ENCODE results near the gene SORCS2. TPM values are rescaled to one million over a fixed set of nuclear protein-coding genes. Genes with fewer than 3 reads are reported as not detected.

SORCS2 gene
- total RNA-seq, 1 experiment from 2014 or later, result not detected

GRCh38 chr4:7204656-7205387 is 12.5 kb downstream of the SORCS2 start:
- H3K4me3 Mint-ChIP-seq (ENCODE audit: unreplicated experiment), result no peak overlapping the region
- no peak overlapping the region for H3K27ac Mint-ChIP-seq (ENCODE audit: low read depth, unreplicated experiment)
- H3K36me3 Mint-ChIP-seq (ENCODE audit: insufficient read depth, unreplicated experiment), result no peaks in the 10 kb centered on the region
- peaks cover 23% of the 10 kb centered on the region for H3K4me1 Mint-ChIP-seq (ENCODE audit: insufficient read depth, unreplicated experiment)
- ChIA-PET CTCF (interaction anchor here (0.7 to 2.3 kb wide), 4 partner anchors 10 to 515 kb away, joined by 4 to 6 read pairs (median 5); partner anchors contain the start of gene SORCS2), POLR2A (interaction anchor here (0.7 kb wide), 1 partner anchor 8 kb away, joined by 3 read pairs; no protein-coding TSS in a partner anchor)
- no TSS peak for BruUV-seq (replicated peaks)
- H3K27me3 Mint-ChIP-seq (ENCODE audit: insufficient read depth, unreplicated experiment), result no peaks in the 10 kb centered on the region
- no peaks in the 10 kb centered on the region for H3K9me3 Mint-ChIP-seq (ENCODE audit: unreplicated experiment)
- no peak for TF ChIP-seq CTCF (IDR thresholded peaks at IDR 0.05; ENCODE audit: unreplicated experiment)
- intact Hi-C loops (cut with micrococcal nuclease), result no loop called here
- DNase-seq (ENCODE audit: unreplicated experiment), result no peak

- no peaks in the 10 kb centered on the region for H3K36me3 Mint-ChIP-seq (ENCODE audit: insufficient read depth, unreplicated experiment)
- intact Hi-C loops (cut with micrococcal nuclease), result no loop called here
- no peak for TF ChIP-seq CTCF (IDR thresholded peaks at IDR 0.05; ENCODE audit: unreplicated experiment)
- peaks cover 35% of the 10 kb centered on the region for H3K4me1 Mint-ChIP-seq (ENCODE audit: insufficient read depth, unreplicated experiment)
- no peak overlapping the region for H3K4me3 Mint-ChIP-seq (ENCODE audit: unreplicated experiment)
- no TSS peak for BruUV-seq (replicated peaks)
- CTCF ChIA-PET, result interaction anchor here (0.6 to 1.8 kb wide), 10 partner anchors 15 to 1227 kb away, joined by 3 to 6 read pairs (median 4); no protein-coding TSS in a partner anchor
- H3K27me3 Mint-ChIP-seq (ENCODE audit: insufficient read depth, unreplicated experiment), result no peaks in the 10 kb centered on the region
- POLR2A ChIA-PET, result interaction anchor here (0.9 to 1.5 kb wide), 5 partner anchors 8 to 547 kb away, joined by 3 to 6 read pairs (median 4); no protein-coding TSS in a partner anchor
- H3K27ac Mint-ChIP-seq (ENCODE audit: low read depth, unreplicated experiment), result peak overlapping the region; percentile 66
- no peaks in the 10 kb centered on the region for H3K9me3 Mint-ChIP-seq (ENCODE audit: unreplicated experiment)
- peak; percentile 66 for DNase-seq (ENCODE audit: unreplicated experiment)
Measured at GRCh38 chr4:7206385-7206784, 14.0 kb downstream of the SORCS2 start.

GRCh38 chr4:7206911-7207567 is 14.7 kb downstream of the SORCS2 start:
- ChIA-PET POLR2A (interaction anchor here (0.9 to 1.5 kb wide), 6 partner anchors 9 to 546 kb away, joined by 3 to 6 read pairs (median 4); no protein-coding TSS in a partner anchor), CTCF (interaction anchor here (0.6 to 1.3 kb wide), 4 partner anchors 81 to 515 kb away, joined by 3 to 4 read pairs (median 3); no protein-coding TSS in a partner anchor)
- Mint-ChIP-seq H3K36me3 (ENCODE audit: insufficient read depth, unreplicated experiment) (no peaks in the 10 kb centered on the region), H3K27ac (ENCODE audit: low read depth, unreplicated experiment) (peak overlapping the region; percentile 66), H3K27me3 (ENCODE audit: insufficient read depth, unreplicated experiment) (no peaks in the 10 kb centered on the region), H3K4me1 (ENCODE audit: insufficient read depth, unreplicated experiment) (peaks cover 39% of the 10 kb centered on the region), H3K4me3 (ENCODE audit: unreplicated experiment) (no peak overlapping the region), H3K9me3 (ENCODE audit: unreplicated experiment) (no peaks in the 10 kb centered on the region)
- DNase-seq (ENCODE audit: unreplicated experiment), result peak; percentile 88
- intact Hi-C loops (cut with micrococcal nuclease), result no loop called here
- TF ChIP-seq CTCF (IDR thresholded peaks at IDR 0.05; ENCODE audit: unreplicated experiment), result no peak
- no TSS peak for BruUV-seq (replicated peaks)

GRCh38 chr4:7207628-7208231 is 15.4 kb downstream of the SORCS2 start:
- POLR2A ChIA-PET, result interaction anchor here (1.0 to 1.4 kb wide), 2 partner anchors 10 to 43 kb away, joined by 3 to 4 read pairs; no protein-coding TSS in a partner anchor
- no peak for TF ChIP-seq CTCF (IDR thresholded peaks at IDR 0.05; ENCODE audit: unreplicated experiment)

More at GRCh38 chr4:7207628-7208231, 15.4 kb downstream of the SORCS2 start:
- H3K36me3 Mint-ChIP-seq (ENCODE audit: insufficient read depth, unreplicated experiment), result no peaks in the 10 kb centered on the region
- H3K27me3 Mint-ChIP-seq (ENCODE audit: insufficient read depth, unreplicated experiment), result no peaks in the 10 kb centered on the region
- no peak for DNase-seq (ENCODE audit: unreplicated experiment)
- no peak overlapping the region for H3K4me3 Mint-ChIP-seq (ENCODE audit: unreplicated experiment)
- no TSS peak for BruUV-seq (replicated peaks)
- CTCF ChIA-PET, result interaction anchor here (1.1 kb wide), 1 partner anchor 16 kb away, joined by 3 read pairs; no protein-coding TSS in a partner anchor
- H3K4me1 Mint-ChIP-seq (ENCODE audit: insufficient read depth, unreplicated experiment), result peaks cover 40% of the 10 kb centered on the region
- H3K9me3 Mint-ChIP-seq (ENCODE audit: unreplicated experiment), result no peaks in the 10 kb centered on the region
- H3K27ac Mint-ChIP-seq (ENCODE audit: low read depth, unreplicated experiment), result peak overlapping the region; percentile 66
- intact Hi-C loops (cut with micrococcal nuclease), result no loop called here

All from MCF 10A (cell line).